ENCODE results near the gene MTCH1. TPM values are rescaled to one million over a fixed set of nuclear protein-coding genes. Genes with fewer than 3 reads are reported as not detected.
A peak's percentile ranks its signal among the peaks of the same experiment; 100 is the strongest.

The MTCH1 gene
- total RNA-seq, 2 experiments from 2014 or later = 231 to 239 TPM

DNA sequence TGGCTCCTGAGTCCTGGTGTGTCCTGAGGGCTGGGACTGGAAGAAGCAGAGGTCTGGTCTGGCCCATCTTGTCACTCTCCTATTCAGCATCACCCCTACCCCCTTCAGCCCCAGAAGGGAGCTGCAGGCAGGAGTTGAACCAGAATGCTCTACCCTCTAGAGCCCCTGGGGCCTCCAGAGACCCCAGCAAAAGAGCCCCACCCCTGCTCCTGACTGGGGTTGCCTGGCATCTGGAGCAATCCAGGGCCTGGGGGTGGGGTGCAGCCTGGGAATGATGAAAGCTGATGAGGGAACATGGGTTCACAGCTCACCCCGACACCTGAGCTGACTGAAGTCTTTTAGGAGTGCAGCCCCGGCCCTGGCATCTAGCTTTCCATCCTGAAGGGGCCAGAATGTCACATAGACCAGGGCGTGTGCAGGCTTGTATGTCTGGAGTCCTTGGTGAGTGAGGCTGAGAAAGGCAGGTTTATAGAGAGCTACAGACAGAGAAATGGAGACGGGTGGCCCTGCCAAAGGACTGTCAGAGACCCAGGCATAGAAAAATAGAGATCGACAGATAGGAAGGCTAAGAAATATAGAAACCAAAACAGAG, 31.7 kb upstream of the MTCH1 start:
- intact Hi-C loops (cut with DNase I, micrococcal nuclease) = loop anchor here (1.0 to 10.0 kb wide), 13 partner anchors 31 to 393 kb away; partner anchors contain the start of genes C6orf89 (in 2 of the 2) and MTCH1 (in 1 of the 2)

GRCh38 chr6:37016995-37017394, 31.0 kb upstream of the MTCH1 start:
- no peak overlapping the region for H3K27ac Mint-ChIP-seq
- no peaks in the 10 kb centered on the region for H3K27me3 ChIP-seq (ENCODE audit: control insufficient read depth in 1 of 2, insufficient read depth in 2 of 2, low read length in 2 of 2)
- H3K27ac ChIP-seq (ENCODE audit: low read depth in 1 of 2, low read length in 2 of 2) = no peak overlapping the region
- DNase-seq (peak in 1 of 14 experiments; percentile 6), ATAC-seq (ENCODE audit: poor library complexity) (no peak)
- POLR2A ChIA-PET = interaction anchor here (1.7 to 10.2 kb wide), 4 partner anchors 132 to 193 kb away, joined by 10 to 164 read pairs (median 19); partner anchors contain the start of genes C6orf89, PIM1 and PPIL1
- CTCF ChIA-PET = interaction anchor here (1.4 to 9.0 kb wide), 8 partner anchors 13 to 250 kb away, joined by 4 to 205 read pairs (median 25); partner anchors contain the start of genes C6orf89 and PIM1
- no peaks in the 10 kb centered on the region for H3K9me3 Mint-ChIP-seq
- intact Hi-C loops (cut with DNase I, micrococcal nuclease) = loop anchor here (5.0 to 10.0 kb wide), 5 partner anchors 40 to 392 kb away; no protein-coding TSS in a partner anchor
- no peaks in the 10 kb centered on the region for H3K27me3 Mint-ChIP-seq
- TF ChIP-seq, protein P1, sequence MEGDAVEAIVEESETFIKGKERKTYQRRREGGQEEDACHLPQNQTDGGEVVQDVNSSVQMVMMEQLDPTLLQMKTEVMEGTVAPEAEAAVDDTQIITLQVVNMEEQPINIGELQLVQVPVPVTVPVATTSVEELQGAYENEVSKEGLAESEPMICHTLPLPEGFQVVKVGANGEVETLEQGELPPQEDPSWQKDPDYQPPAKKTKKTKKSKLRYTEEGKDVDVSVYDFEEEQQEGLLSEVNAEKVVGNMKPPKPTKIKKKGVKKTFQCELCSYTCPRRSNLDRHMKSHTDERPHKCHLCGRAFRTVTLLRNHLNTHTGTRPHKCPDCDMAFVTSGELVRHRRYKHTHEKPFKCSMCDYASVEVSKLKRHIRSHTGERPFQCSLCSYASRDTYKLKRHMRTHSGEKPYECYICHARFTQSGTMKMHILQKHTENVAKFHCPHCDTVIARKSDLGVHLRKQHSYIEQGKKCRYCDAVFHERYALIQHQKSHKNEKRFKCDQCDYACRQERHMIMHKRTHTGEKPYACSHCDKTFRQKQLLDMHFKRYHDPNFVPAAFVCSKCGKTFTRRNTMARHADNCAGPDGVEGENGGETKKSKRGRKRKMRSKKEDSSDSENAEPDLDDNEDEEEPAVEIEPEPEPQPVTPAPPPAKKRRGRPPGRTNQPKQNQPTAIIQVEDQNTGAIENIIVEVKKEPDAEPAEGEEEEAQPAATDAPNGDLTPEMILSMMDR (IDR thresholded peaks at IDR 0.05) = no peak
- H3K4me3 Mint-ChIP-seq = no peak overlapping the region
- H3K4me1 ChIP-seq (ENCODE audit: insufficient read depth, low read length) = peaks cover 28% of the 10 kb centered on the region
- no peaks in the 10 kb centered on the region for H3K9me3 ChIP-seq (ENCODE audit: control insufficient read depth in 1 of 2, insufficient read depth in 1 of 2, low read length in 2 of 2)
- peaks cover 29% of the 10 kb centered on the region for H3K4me1 Mint-ChIP-seq (ENCODE audit: low read depth)
- H3K36me3 Mint-ChIP-seq (ENCODE audit: low read depth) = no peaks in the 10 kb centered on the region
- H3K36me3 ChIP-seq (ENCODE audit: insufficient read depth, low read length) = no peaks in the 10 kb centered on the region
- H3K4me3 ChIP-seq (ENCODE audit: low read length) = no peak overlapping the region

More for the DNA sequence above, 31.7 kb upstream of the MTCH1 start:
- TF ChIP-seq, protein P1 (IDR thresholded peaks at IDR 0.05) = no peak
- ChIA-PET POLR2A (interaction anchor here (0.7 to 10.2 kb wide), 16 partner anchors 11 to 251 kb away, joined by 3 to 164 read pairs (median 5); partner anchors contain the start of genes C6orf89, MTCH1, PIM1 and PPIL1), CTCF (interaction anchor here (0.7 to 9.0 kb wide), 58 partner anchors 11 to 403 kb away, joined by 3 to 205 read pairs (median 4); partner anchors contain the start of genes C6orf89, FGD2, MTCH1 and PIM1)
- Mint-ChIP-seq H3K4me3 (no peak overlapping the region), H3K9me3 (no peaks in the 10 kb centered on the region), H3K27me3 (no peaks in the 10 kb centered on the region), H3K27ac (peak overlapping the region; percentile 14), H3K4me1 (ENCODE audit: low read depth) (peaks cover 34% of the 10 kb centered on the region), H3K36me3 (ENCODE audit: low read depth) (no peaks in the 10 kb centered on the region)
- Histone ChIP-seq H3K4me3 (ENCODE audit: low read length) (no peak overlapping the region), H3K9me3 (ENCODE audit: control insufficient read depth in 1 of 2, insufficient read depth in 1 of 2, low read length in 2 of 2) (no peaks in the 10 kb centered on the region), H3K27me3 (ENCODE audit: control insufficient read depth in 1 of 2, insufficient read depth in 2 of 2, low read length in 2 of 2) (no peaks in the 10 kb centered on the region), H3K27ac (ENCODE audit: low read depth in 1 of 2, low read length in 2 of 2) (no peak overlapping the region), H3K36me3 (ENCODE audit: insufficient read depth, low read length) (no peaks in the 10 kb centered on the region), H3K4me1 (ENCODE audit: insufficient read depth, low read length) (peaks cover 36% of the 10 kb centered on the region)
- ATAC-seq (ENCODE audit: poor library complexity) = no peak
- peak in 1 of 14 experiments; percentile 36 for DNase-seq

DNA sequence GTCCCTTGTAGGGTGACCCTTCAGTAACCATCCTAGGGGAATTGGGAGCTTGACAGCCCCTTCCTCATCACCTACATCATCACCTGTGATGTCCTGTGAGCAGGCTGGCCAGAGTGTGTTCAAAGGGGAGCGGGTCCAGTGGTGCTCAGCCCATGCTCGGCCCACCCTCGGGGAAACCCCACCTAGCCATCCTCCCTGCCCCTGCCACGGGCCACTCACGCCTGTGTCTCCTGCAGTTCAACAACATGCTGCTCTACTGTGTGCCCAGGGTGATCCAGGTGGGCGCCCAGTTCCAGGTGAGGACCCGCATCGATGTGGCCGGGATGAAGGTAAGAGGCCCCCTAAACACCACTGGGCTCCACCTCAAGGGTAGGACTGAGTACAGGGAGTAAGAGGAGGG, 29.5 kb upstream of the MTCH1 start:
- no peak for ATAC-seq (ENCODE audit: poor library complexity)
- TF ChIP-seq, protein P1 (IDR thresholded peaks at IDR 0.05) = no peak
- Histone ChIP-seq H3K27ac (ENCODE audit: low read depth in 1 of 2, low read length in 2 of 2) (no peak overlapping the region), H3K27me3 (ENCODE audit: control insufficient read depth in 1 of 2, insufficient read depth in 2 of 2, low read length in 2 of 2) (no peaks in the 10 kb centered on the region), H3K9me3 (ENCODE audit: control insufficient read depth in 1 of 2, insufficient read depth in 1 of 2, low read length in 2 of 2) (no peaks in the 10 kb centered on the region), H3K4me1 (ENCODE audit: insufficient read depth, low read length) (peaks cover 18% of the 10 kb centered on the region), H3K36me3 (ENCODE audit: insufficient read depth, low read length) (no peaks in the 10 kb centered on the region), H3K4me3 (ENCODE audit: low read length) (no peak overlapping the region)
- H3K9me3 Mint-ChIP-seq = no peaks in the 10 kb centered on the region
- no peak overlapping the region for H3K4me3 Mint-ChIP-seq
- intact Hi-C loops (cut with DNase I, micrococcal nuclease) = loop anchor here (5.0 to 10.0 kb wide), 5 partner anchors 38 to 391 kb away; no protein-coding TSS in a partner anchor
- H3K4me1 Mint-ChIP-seq (ENCODE audit: low read depth) = peaks cover 22% of the 10 kb centered on the region
- DNase-seq = no peak
- ChIA-PET CTCF (interaction anchor here (0.9 to 9.0 kb wide), 3 partner anchors 9 to 194 kb away, joined by 3 to 205 read pairs (median 3); partner anchors contain the start of gene C6orf89), POLR2A (interaction anchor here (0.8 kb wide), 1 partner anchor 30 kb away, joined by 3 read pairs; the partner anchor contains the start of gene MTCH1)
- no peaks in the 10 kb centered on the region for H3K36me3 Mint-ChIP-seq (ENCODE audit: low read depth)
- H3K27ac Mint-ChIP-seq = no peak overlapping the region
- H3K27me3 Mint-ChIP-seq = no peaks in the 10 kb centered on the region

All from CD4-positive, alpha-beta T cell (primary cell).